DMS114 treated with DMSO at 0.1 percent for 48 hours (cell line): ENCODE results near the gene RAMP1.
A peak's percentile ranks its signal among the peaks of the same experiment; 100 is the strongest.
"Not testable (repeated sequence)": the region's sequence is repeated elsewhere in the genome, so short reads cannot be mapped to it uniquely, and the experiment has no call there.

ENCODE experiments used
- DNase-seq: peaks from one replicate; lab custom pipeline; 2025; ENCODE audit not compliant: unreplicated experiment; lab: John Stamatoyannopoulos, UW

RAMP1 gene

DNA sequence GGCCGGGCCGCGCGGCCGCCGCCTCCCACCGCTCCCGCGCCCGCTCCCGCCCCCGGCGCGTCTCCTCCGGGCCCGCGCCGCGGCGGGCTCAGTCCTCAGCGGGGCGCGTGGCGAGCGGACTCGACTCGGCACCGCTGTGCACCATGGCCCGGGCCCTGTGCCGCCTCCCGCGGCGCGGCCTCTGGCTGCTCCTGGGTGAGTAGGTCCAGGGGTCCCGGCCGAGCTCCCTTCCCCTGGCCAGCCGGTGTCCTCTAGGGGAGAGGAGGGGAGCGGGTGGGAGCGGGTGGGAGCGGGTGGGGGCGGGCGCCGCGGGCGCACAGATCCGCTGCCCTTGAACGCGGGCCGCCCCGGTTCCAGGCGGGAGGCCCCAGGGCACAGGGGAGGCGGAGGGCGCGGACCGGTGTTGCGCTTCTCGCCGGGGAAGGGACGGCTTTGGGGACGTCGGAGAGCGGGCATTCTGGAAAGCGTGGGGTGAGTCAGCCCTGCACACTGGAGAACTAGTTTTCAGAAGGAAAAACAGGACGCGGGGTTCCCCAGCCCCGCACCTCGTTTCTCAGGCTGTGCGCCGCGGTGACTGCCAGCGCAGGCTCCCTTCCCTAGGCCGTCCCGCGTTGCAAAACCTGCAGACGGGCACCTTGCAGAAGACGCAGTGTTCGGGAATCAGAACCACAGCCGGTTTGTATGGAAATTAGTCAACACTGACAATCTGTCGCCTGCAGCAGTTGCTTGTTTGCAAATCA, at the start of gene RAMP1:
Gene RAMP1, plus strand, starts transcription at position 91 of the 740 bp plus-strand sequence. Its CDS starts 53 bp downstream, at position 144.
- no peak for DNase-seq

DNA sequence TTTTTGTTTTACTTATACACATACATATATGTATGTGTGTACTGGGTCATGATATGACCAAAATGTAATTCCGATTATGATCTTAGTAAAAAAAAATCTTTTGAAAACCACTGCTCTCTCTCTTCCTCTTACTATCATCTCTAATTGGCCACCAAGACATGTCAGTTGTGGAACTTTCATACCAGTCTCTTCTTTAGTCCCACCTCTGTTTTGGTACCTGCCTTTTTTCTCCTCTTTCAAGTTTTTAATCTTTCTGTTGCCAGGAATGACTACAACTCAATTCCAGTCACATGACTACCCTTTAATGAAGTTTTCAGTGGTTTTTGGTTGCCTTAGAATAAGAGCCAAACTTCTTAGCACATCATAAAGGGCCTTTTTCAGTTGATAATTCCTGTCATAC, 43.8 kb upstream of the RAMP1 start:
- DNase-seq, result no peak

DNA sequence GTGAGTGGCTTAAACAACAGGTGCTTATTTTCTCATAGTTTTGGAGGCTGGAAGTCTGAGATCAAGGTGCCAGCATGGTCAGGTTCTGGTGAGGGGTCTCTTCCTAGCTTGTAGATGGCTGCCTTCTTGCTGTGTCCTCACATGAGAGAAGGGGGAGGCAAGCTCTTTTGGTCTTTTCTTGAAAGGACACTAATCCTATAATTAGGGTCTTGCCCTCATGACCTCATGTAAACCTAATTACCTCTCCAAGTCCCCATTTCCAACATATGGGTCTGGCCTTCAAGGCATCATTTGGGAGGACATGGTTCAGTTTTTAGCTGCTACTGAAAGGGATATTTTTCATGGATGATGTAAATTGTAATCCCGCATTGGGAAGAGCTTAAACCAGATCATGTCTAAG, 42.9 kb upstream of the RAMP1 start:
- no peak for DNase-seq

DNA sequence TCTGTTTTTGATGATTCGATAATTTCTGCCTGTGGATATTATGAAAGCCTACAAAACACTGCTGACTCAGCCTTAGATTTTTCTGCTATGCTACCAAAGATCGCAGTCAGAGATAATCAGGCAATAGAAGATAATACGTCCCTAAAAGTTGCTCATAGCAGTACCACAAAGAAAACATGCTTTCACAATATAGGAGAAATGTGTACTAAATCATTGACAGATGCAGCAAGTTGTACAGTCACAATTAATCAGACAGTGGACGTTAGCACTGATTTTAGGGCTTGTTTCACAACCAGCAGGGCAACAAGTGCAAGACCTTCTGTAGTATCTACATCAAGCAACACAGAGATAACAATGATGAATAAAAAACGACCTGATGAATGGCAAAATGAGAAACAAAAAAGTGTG, 41.4 kb upstream of the RAMP1 start:
- no peak for DNase-seq

DNA sequence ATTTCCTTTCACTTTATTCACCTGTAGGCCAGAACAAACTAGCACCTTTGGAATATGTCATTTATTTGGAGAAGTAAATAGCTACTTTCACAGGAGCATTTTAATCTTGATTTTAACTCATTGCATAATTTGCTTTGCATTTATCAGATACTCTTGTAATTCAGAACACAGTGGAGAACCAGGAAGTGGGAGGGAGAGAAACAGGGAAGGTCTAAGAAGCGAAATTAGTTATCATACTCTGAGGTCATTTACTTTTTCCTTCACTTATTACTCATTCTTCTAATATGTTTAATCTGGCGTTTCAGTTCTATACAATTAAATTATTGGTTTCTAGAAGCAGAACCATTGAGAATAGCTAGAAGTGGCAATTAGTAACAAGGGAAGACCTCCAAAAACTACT, 40.2 kb upstream of the RAMP1 start:
- no peak for DNase-seq

DNA sequence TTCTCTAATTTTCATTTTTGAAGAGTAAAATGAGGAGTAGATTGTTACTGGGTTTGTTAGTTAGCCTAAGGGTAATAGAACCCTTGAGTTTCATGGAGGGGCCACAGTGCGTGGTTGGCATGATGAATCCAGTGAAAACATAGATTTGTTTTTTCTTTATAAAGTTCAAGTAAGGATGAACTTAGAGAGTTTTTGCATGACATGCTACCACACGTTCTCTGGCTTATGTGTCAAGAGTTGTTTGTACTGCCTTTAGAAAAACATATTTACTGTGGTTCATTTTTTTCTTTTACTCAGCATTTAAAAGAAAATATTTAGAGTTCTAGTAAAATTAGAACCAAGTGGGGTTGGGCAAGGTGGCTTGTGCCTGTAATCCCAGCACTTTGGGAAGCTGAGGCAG, 39.0 kb upstream of the RAMP1 start:
- no peak for DNase-seq

DNA sequence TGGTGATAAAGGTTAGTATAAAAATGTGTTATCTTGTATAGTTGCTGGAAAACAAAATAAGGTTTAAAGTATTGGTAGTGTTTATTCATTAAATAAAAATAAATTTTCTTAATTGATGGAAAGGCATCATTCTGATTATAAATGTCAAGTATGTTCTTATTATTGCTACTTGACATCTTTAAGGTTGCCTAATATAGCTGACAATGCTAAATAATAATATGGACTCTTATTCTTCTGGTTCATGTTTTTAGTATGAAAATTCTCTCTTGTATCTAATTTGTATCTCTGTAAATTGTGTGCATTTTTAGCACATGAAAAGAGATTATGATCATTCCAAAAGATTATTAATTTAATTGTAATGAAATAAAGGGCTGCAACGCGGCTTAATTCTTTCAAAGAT, 35.9 kb upstream of the RAMP1 start:
- no peak for DNase-seq

DNA sequence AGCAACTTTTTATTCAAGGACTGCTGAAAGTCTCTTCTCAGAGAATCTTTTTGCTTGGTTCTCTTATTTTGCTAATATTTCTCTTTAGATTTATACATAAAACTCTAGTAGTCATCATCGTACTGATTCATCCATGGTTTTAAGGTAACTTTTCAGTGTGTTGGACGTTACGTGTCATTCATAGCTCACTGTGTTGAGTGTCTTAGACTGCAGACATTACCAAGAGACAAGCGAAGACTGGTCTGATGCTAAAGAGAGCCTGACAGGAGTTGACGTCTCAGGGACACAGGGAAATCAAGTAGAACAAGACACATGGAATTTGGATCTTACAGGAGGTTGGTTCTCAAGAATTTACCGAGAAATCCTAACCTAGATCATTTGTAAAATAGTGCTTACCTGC, 35.3 kb upstream of the RAMP1 start:
- DNase-seq, result no peak

DNA sequence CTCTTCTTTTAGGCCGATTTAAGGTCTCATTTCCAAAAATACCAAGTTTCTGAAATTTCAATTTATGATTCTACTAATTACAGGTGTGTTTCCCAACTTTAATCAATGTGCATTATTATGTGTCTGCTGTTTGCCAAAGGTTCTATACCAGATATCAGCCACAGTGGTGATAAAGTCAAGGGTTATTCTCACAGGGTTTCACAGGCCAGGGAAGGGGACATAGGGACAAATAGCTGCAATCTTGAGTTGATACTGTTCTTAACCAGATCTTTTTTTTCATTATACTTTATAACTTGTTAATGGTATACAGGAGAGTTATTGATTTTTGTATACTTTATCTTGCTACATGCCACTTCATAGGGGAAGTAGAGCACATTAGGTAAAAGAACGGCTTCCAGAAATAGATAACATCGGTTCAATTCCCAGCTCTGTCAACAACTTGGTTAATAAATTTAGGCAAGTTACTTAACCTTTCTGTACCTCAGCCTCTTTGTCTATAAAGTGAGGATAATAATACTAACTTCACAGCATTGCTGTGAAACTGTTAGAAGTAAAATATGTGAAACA, 31.9 kb upstream of the RAMP1 start:
- no peak for DNase-seq

DNA sequence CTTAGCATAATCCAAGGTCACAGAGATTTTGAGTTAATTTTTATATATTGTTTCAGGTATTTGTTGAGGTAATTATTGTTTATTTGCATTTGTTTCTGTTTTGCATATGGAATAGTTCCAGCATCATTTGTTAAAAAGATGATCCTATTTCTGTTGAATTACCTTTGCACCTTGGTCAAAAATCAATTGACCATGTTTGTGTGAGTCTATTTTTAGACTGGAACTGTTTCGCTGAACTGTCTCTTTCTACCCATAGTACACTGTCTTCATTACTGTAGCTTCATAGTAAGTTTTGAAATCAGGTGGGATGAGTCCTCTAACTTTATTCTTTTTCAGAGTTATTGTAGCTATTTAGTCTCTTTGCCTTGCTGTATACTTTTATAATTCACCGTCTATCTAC, 28.9 kb upstream of the RAMP1 start:
- DNase-seq, result no peak

DNA sequence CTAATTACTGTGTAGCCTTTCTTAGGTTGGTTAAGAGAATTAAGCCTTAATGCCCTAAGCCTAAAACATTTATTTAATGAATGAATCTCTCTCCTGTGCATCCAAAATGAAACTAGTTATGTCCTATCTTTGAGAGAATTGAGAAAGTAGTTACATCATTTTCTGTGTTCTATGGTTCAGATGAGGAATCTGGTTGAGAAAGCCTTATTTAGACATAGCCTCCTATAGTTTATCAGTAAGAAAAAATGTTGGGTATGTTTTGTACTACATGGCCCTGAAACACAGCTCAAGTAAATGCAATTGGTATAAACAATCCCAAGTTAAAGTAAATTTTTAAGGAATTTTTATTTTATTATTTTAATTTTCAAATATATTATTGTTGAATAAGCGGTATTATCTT, 25.9 kb upstream of the RAMP1 start:
- DNase-seq, result no peak

DNA sequence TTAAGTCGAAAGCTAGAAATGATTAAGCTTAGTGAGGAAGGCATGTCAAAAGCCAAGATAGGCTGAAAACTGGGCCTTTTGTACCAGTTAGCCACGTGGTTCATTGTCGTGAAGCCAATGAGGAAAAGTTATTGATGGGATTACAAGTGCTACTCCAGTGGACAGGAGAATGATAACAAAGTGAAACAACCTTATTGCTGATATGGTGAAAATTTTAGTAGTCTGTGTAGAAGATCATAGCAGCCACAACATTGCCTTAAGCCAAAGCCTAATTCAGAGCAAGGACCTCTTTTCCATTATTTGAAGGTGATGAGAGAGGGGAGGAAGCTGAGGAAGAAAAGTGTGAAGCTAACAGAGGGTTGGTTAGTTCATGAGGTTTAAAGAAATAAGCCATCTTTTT, 24.1 kb upstream of the RAMP1 start:
- DNase-seq, result no peak

DNA sequence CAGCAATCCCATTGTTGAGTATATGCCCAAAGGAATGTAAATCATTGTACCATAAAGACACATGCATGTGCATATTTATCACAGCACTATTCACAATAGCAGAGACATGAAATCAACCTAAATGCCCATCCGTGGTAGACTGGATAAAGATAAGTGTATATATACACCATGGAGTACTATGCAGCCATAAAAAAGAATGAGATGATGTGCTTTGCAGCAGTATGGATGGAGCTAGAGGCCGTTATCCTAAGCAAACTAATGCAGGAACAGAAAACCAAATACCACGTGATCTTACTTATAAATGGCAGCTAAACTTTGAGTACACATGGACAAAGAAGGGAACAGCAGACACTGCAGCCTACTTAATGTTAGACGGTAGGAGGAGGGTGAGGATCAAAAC, 18.4 kb upstream of the RAMP1 start:
- no peak for DNase-seq

DNA sequence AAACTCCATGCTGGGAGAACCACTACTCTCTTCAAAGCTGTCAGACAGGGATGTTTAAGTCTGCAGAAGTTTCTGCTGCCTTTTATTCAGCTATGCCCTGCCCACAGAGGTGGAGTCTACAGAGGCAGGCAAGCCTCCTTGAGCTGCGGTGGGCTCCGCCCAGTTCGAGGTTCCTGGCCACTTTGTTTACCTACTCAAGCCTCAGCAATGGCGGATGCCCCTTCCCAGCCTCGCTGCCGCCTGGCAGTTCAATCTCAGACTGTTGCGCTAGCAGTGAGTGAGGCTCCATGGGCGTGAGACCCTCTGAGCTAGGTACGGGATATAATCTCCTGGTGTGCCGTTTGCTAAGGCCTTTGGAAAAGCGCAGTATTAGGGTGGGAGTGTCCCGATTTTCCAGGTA, 10.5 kb upstream of the RAMP1 start:
- DNase-seq, result not testable (repeated sequence)

DNA sequence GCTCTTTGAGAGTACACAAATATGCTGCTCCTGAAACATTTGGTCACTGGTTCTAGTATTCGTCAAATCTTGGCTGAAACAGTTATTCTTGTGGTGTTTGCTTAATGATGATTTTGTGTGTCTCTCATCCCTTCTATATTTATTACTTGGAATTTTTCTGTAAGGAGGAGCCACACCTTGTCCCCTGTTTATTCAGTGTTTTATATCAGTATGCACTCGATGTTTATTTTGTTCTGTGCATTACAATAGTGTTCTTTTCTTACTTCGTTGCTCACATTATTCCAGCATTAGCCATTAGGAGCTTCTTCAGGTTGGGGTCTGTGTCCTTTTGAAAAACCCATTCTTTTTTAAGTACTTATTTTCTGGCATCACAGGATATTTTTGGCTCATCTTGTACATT, 5.1 kb upstream of the RAMP1 start:
- DNase-seq, result no peak

DNA sequence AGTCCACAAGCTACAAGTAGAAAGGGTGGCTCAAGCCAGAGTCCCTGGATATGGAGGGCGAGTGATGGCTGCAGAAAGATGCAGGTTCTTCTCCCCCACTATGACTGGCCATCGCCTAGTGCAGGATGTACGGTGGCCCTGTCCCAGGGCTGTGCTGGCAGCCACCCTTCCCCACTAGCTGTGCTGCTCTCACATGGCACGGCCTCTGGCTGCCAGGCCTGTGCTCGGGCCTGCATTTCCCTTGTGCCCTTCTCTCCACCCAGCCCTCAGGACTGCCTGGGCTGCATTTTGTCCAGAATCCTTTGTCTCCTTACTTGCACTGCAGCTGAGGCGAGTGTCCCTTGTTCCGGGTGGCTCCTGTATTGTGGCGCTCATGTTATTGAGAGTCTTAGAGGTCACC, 1.6 kb upstream of the RAMP1 start:
- DNase-seq, result no peak

DNA sequence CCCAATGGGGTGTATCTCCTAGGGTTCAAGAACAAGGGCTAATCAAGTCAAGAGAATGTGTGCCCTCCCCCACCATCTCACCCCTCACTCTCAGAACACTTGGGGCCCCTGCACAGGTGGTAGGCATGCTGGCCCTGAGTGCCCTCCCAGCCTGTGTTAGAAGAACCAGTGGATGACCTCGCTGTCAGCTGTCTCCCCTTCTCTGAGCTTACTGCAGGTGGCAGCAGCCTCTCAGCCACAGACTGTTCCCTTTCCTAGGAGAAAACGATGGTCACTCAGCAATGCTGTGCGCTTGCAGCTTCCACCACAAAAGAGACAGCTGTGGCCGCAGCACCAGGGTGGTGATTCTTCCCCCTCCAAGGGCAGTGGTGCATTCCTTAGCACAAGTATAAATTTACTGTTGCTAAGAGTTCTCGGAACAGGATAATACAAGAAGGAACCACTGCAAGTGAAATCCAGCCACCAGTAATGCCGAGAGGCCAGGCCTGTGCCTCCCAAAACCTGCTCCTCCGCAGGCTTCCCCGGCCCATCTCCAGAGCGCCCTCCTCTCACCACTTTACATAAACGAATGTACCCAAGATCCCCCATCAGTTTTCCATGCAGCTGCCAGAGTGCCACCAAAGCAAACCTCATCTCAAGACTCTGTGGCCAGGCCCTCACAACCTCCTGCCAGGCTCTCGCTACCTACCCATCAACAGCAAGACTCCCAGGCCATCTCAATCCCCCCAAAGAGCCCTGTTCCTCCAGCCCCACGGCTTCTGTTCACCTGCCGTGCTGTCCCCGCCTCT, 935 bp upstream of the RAMP1 start:
- DNase-seq, result peak; percentile 76

DNA sequence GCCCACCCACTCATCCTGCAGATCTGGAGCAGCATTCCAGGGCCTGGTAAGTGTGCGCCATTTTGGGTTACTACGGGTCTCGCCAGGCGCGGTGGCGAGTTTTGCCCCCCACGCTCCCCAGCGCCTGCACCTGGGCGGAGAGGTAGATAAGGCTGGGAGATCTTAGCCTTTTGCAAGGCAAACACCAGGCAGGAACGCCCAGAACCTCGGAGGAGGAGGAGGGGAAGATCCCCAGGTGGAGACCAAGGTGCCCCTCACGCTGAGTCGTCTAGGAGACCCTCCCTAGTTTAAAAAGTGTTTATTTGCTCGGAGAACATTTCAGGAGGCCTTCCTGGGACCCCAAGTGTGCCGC, 365 bp upstream of the RAMP1 start:
- no peak for DNase-seq

DNA sequence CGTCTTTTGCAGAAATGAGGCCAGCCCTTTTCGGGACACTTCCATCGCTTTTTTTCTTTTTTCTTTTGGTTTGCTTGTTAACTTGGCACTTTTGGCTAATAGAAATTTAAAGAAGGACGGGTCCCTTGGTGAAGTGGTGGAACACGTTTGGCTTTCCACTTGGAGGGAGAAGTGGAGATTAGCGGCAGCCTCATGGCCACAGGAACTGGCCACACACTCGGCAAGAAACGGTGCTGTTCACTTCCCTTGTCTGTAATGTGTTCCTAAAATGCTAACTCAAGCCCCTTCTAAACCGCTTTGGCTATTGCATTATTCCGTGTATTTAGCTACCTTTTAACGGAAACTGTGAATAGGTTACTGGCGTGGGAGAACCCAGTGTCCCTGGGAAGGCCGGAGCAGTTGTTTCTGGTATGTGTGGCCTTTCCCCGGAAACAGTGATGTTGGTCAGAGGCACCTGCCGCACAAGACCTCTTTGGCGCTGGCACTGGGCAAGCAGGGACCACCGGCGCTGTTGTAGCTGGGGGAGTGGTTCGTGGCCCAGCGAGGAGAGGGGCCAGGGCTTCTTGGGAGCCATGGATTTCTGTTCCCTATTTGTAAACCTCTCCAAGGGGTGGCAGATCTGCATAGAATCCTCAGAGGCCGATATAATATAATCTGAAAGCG, 981 bp downstream of the RAMP1 start:
- DNase-seq, result no peak

DNA sequence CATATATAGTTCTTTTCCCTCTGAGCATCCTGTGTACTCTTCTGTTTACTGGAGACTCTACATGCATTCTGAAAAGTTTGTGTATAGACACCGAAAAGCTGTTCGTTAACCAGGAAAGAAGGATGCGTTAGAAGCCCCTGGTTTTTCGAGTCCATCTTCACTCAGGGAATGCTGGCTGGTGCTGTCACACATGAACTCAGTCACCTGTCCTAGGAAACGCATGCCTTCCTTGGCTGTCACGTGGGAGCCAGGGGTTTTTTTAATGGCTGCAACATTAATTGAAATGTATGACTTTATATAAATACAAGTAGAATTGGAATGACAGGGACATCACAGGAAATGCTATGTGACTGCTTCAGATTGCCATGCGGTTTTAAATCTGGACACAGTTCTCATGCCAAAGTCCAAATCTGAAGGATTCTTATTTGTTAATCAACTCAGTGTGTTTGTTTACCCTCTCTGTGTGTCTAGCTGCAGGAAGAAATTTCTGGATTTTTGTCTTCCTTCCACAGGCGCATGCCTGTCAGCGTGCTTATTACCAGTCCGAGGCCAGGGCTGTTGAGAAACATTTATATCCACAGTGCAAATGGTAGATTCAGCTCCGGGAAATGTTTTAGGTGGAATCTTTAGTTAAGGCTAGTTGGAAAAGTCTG, 2.6 kb downstream of the RAMP1 start:
- no peak for DNase-seq

DNA sequence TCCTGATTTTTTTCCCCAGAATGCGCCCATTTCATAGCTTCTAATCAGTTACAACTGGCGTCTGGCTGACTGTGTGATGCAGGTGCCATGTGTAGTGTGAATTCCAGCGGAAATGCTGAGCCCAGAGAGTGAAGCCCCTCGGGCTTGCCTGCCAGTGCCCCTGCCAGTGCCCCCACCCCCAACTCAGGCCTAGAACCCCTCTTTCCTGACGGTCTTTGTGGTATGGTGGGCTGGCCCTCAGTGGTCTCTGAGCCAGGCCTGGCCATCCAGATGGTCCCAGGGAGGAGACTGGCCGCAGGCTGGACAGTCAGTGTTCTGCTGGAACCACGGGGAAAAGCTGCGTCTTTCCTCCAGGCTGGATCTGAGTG, 3.1 kb downstream of the RAMP1 start:
- DNase-seq, result no peak
